SK-N-SH treated with all-trans-retinoic acid at 6 μM for 48 hours (cell line): Measurements from ENCODE around the gene CSN3.

Experiments
- ARNTL ChIP-seq: fragments of 450-650 bp; formaldehyde crosslinking; IDR thresholded peaks from 2 replicates; pipeline ENCODE4 v1.5.0; 2020; ENCODE audit warnings: low read depth, mild to moderate bottlenecking, moderate library complexity, borderline replicate concordance
- CREB5 ChIP-seq: fragments of 250-450 bp; sonication (Bioruptor Pico); IDR thresholded peaks from 2 replicates; pipeline ENCODE4 v1.5.1; 2020; ENCODE audit warnings: low read depth, mild to moderate bottlenecking, moderate library complexity
- CSDC2 ChIP-seq: fragments of 250-450 bp; sonication (Bioruptor Pico); IDR thresholded peaks from 2 replicates; pipeline ENCODE4 v1.5.0; 2020; ENCODE audit warnings: mild to moderate bottlenecking, moderate library complexity
- PATZ1 ChIP-seq: fragments of 250-450 bp; sonication (Bioruptor Pico); IDR thresholded peaks from 2 replicates; pipeline ENCODE4 v1.8.0; 2020; ENCODE audit warnings: mild to moderate bottlenecking, moderate library complexity, borderline replicate concordance
- RARB ChIP-seq: fragments of 250-450 bp; sonication (Bioruptor Pico); IDR thresholded peaks from 2 replicates; pipeline ENCODE4 v1.8.0; 2021; ENCODE audit warnings: mild to moderate bottlenecking, moderate library complexity
- SNAI2 ChIP-seq: fragments of 250-450 bp; sonication (Bioruptor Pico); IDR thresholded peaks from 2 replicates; pipeline ENCODE4 v1.5.0; 2020; ENCODE audit warnings: mild to moderate bottlenecking, moderate library complexity
- TCF4 ChIP-seq: fragments of 250-450 bp; sonication (Bioruptor Pico); IDR thresholded peaks from 2 replicates; pipeline ENCODE4 v1.8.0; 2021; ENCODE audit warnings: mild to moderate bottlenecking, moderate library complexity, borderline replicate concordance
- TOX ChIP-seq: fragments of 250-450 bp; sonication (Bioruptor Pico); IDR thresholded peaks from 2 replicates; pipeline ENCODE4 v1.8.0; 2021; ENCODE audit warnings: mild to moderate bottlenecking, moderate library complexity, borderline replicate concordance
- TSHZ2 ChIP-seq: fragments of 250-450 bp; sonication (Bioruptor Pico); IDR thresholded peaks from 2 replicates; pipeline ENCODE4 v1.5.0; 2020; ENCODE audit warnings: mild to moderate bottlenecking, moderate library complexity
- ZC3H10 ChIP-seq: fragments of 250-450 bp; sonication (Bioruptor Pico); IDR thresholded peaks from 2 replicates; pipeline ENCODE4 v1.5.1; 2021; ENCODE audit warnings: mild to moderate bottlenecking, moderate library complexity
- ZFP3 ChIP-seq: fragments of 250-450 bp; sonication (Bioruptor Pico); IDR thresholded peaks from 2 replicates; pipeline ENCODE4 v1.5.0; 2020; ENCODE audit warnings: mild to moderate bottlenecking, moderate library complexity
- ZNF565 ChIP-seq: fragments of 450-650 bp; formaldehyde crosslinking; conservative IDR thresholded peaks from 2 replicates; pipeline ENCODE4 v1.5.0; 2020; ENCODE audit warnings: low read depth, mild to moderate bottlenecking, moderate library complexity
- ZNF70 ChIP-seq: fragments of 450-650 bp; formaldehyde crosslinking; IDR thresholded peaks from 2 replicates; pipeline ENCODE4 v1.5.0; 2020; ENCODE audit warnings: mild to moderate bottlenecking, moderate library complexity

GRCh38 chr4:70225824-70226223, 16.6 kb upstream of the CSN3 start, which contains the start of gene FDCSP:
- no peak for TF ChIP-seq ZFP3
- TF ChIP-seq ZNF70 = no peak
- TF ChIP-seq TCF4 = no peak
- no peak for TF ChIP-seq ARNTL
- TF ChIP-seq TOX (CRISPR knock-in tag) = no peak
- TF ChIP-seq CREB5 (CRISPR knock-in tag) = no peak
- TF ChIP-seq PATZ1 = no peak
- TF ChIP-seq CSDC2 = no peak
- no peak for TF ChIP-seq TSHZ2 (CRISPR knock-in tag)
- no peak for TF ChIP-seq SNAI2 (CRISPR knock-in tag)
- TF ChIP-seq RARB (CRISPR knock-in tag) = no peak
- no peak for TF ChIP-seq ZC3H10 (CRISPR knock-in tag)
- TF ChIP-seq ZNF565 (CRISPR knock-in tag) = no peak
